Smooth muscle cell (in vitro differentiated cells): ENCODE measurements around the gene CMIP. TPM values are rescaled to one million over a fixed set of nuclear protein-coding genes. Genes with fewer than 3 reads are reported as not detected.

Source experiments
- DNase-seq: peaks from one replicate; lab custom pipeline; 2025; ENCODE audit not compliant: unreplicated experiment; lab: John Stamatoyannopoulos, UW
- H2AFZ ChIP-seq: fragments of 200-600 bp; sonication (generic); 2 replicates; pipeline ENCODE4 v1.6.0; 2016; ENCODE audit warnings: antibody characterized with exemption, low read depth, mild to moderate bottlenecking
- H3F3A ChIP-seq: fragments of 200-600 bp; sonication (generic); 2 replicates; pipeline ENCODE4 v1.6.0; 2017; ENCODE audit warnings: antibody characterized with exemption, low read depth
- H3K27ac ChIP-seq: fragments of 200-600 bp; sonication (generic); 2 replicates; pipeline ENCODE4 v1.5.1; 2016; ENCODE audit warnings: low read depth, mild to moderate bottlenecking
- H3K27me3 ChIP-seq: fragments of 200-600 bp; sonication (generic); 2 replicates; pipeline ENCODE4 v1.6.1; 2016; ENCODE audit warnings: low read depth, mild to moderate bottlenecking
- H3K36me3 ChIP-seq: fragments of 200-600 bp; sonication (generic); 2 replicates; pipeline ENCODE4 v1.5.1; 2016; ENCODE audit warnings: low read depth
- H3K4me1 ChIP-seq: fragments of 200-600 bp; sonication (generic); 2 replicates; pipeline ENCODE4 v1.5.1; 2016; ENCODE audit warnings: low read depth
- H3K4me2 ChIP-seq: fragments of 200-600 bp; sonication (generic); 2 replicates; pipeline ENCODE4 v1.6.0; 2016; ENCODE audit warnings: mild to moderate bottlenecking
- H3K4me3 ChIP-seq: fragments of 200-600 bp; sonication (generic); 2 replicates; pipeline ENCODE4 v1.5.1; 2016; ENCODE audit warnings: mild to moderate bottlenecking
- H3K79me2 ChIP-seq: fragments of 200-600 bp; sonication (generic); 2 replicates; pipeline ENCODE4 v1.6.0; 2016; ENCODE audit warnings: low read depth, mild to moderate bottlenecking
- H3K9ac ChIP-seq: fragments of 200-600 bp; sonication (generic); 2 replicates; pipeline ENCODE4 v1.6.0; 2016; ENCODE audit warnings: low read depth
- H3K9me3 ChIP-seq: fragments of 200-600 bp; sonication (generic); replicated peaks from 2 replicates; pipeline ENCODE4 v1.5.1; 2016; ENCODE audit warnings: low read depth
- H4K20me1 ChIP-seq: fragments of 200-600 bp; sonication (generic); 2 replicates; pipeline ENCODE4 v1.6.0; 2016; ENCODE audit warnings: low read depth
- CTCF ChIP-seq: fragments of 200-600 bp; sonication (generic); IDR thresholded peaks from 2 replicates; pipeline ENCODE4 v1.5.1; 2017; ENCODE audit warnings: borderline replicate concordance, mild to moderate bottlenecking, antibody characterized with exemption; ENCODE audit not compliant: insufficient read depth, poor library complexity, severe bottlenecking
- WGBS: methylation state at CpG from one replicate; pipeline ENCODE4 v1.1.7; 2016; ENCODE audit warnings: low lambda C conversion rate; 5-methylcytosine and 5-hydroxymethylcytosine counted together
- polyA plus RNA-seq: library from polyadenylated mRNA; unstranded; fragments of >200 nt; fragmentation: Nextera tagmentation; extraction: Ambion mirVana; gene quantifications from 2 replicates; pipeline ENCODE4 v1.2.1, GENCODE V29; 2016
- total RNA-seq: library from RNA; depleted of rRNA; stranded (reverse); fragments of >200 nt; gene quantifications from 2 replicates; pipeline ENCODE4 v1.2.3, GENCODE V29; 2014

CMIP gene
- total and polyA plus RNA-seq, 2 experiments from 2014 or later, result 2.5 to 44.5 TPM

GRCh38 chr16:81713796-81714195, 269.2 kb downstream of the CMIP start:
- no peaks in the 10 kb centered on the region for H3K27me3 ChIP-seq
- DNase-seq, result no peak
- no peaks in the 10 kb centered on the region for H4K20me1 ChIP-seq
- H3K79me2 ChIP-seq, result no peaks in the 10 kb centered on the region
- H3K4me2 ChIP-seq, result no peak overlapping the region
- WGBS, result 92% methylated on average over 11 of the region's 11 CpGs
- peaks cover 29% of the 10 kb centered on the region for H3K4me1 ChIP-seq
- no peak overlapping the region for H3K4me3 ChIP-seq
- no peak overlapping the region for H3K9ac ChIP-seq
- no peaks in the 10 kb centered on the region for H3K9me3 ChIP-seq
- H3K27ac ChIP-seq, result no peak overlapping the region
- peaks cover 15% of the 10 kb centered on the region for H3F3A ChIP-seq
- H3K36me3 ChIP-seq, result no peaks in the 10 kb centered on the region
- no peak overlapping the region for H2AFZ ChIP-seq
- no peak for TF ChIP-seq CTCF

GRCh38 chr16:81714583-81714982, 270.0 kb downstream of the CMIP start:
- peaks cover 29% of the 10 kb centered on the region for H3K4me1 ChIP-seq
- H3K27me3 ChIP-seq, result no peaks in the 10 kb centered on the region
- H2AFZ ChIP-seq, result no peak overlapping the region
- H3K9ac ChIP-seq, result no peak overlapping the region
- 97% methylated on average over 7 of the region's 7 CpGs for WGBS
- H3K4me3 ChIP-seq, result no peak overlapping the region
- no peak overlapping the region for H3K27ac ChIP-seq
- H3F3A ChIP-seq, result peaks cover 15% of the 10 kb centered on the region
- no peak overlapping the region for H3K4me2 ChIP-seq
- no peaks in the 10 kb centered on the region for H3K36me3 ChIP-seq
- TF ChIP-seq CTCF, result no peak
- H4K20me1 ChIP-seq, result no peaks in the 10 kb centered on the region
- H3K79me2 ChIP-seq, result no peaks in the 10 kb centered on the region
- no peaks in the 10 kb centered on the region for H3K9me3 ChIP-seq
- no peak for DNase-seq

- Histone ChIP-seq H3K9me3 (no peaks in the 10 kb centered on the region), H3K4me3 (no peak overlapping the region), H3K79me2 (no peaks in the 10 kb centered on the region), H3F3A (peaks cover 15% of the 10 kb centered on the region), H3K9ac (no peak overlapping the region), H3K4me2 (peak overlapping the region; percentile 50), H2AFZ (no peak overlapping the region), H3K27ac (peak overlapping the region; percentile 42), H3K4me1 (peaks cover 20% of the 10 kb centered on the region), H3K36me3 (no peaks in the 10 kb centered on the region), H4K20me1 (no peaks in the 10 kb centered on the region), H3K27me3 (no peaks in the 10 kb centered on the region)
- 60% methylated on average over 11 of the region's 11 CpGs for WGBS
- DNase-seq, result no peak
- TF ChIP-seq CTCF, result no peak
Observed at GRCh38 chr16:81715358-81716196, 271.0 kb downstream of the CMIP start.
